ENCODE data around the gene HIPK1. TPM values are rescaled to one million over a fixed set of nuclear protein-coding genes. Genes with fewer than 3 reads are reported as not detected.
A peak's percentile ranks its signal among the peaks of the same experiment; 100 is the strongest.

Gene HIPK1
- total and polyA plus RNA-seq, 8 donors: 38.7 to 77.4 (median 45.4) TPM

- H3K4me3 ChIP-seq: no peak overlapping the region
- H3K36me3 ChIP-seq: peaks cover 0 to 59% of the 10 kb centered on the region in 2 donors
- intact Hi-C loops (cut with DNase I): no loop called here
- H3K27ac ChIP-seq: no peak overlapping the region
- H3K9me3 ChIP-seq: no peaks in the 10 kb centered on the region
- DNase-seq (no peak), ATAC-seq (no peak)
- TF ChIP-seq CTCF (IDR thresholded peaks at IDR 0.05): no peak
- no peaks in the 10 kb centered on the region for H3K27me3 ChIP-seq
- peaks cover 0 to 11% of the 10 kb centered on the region in 2 donors for H3K4me1 ChIP-seq
Measured at GRCh38 chr1:113895961-113896360, 33.2 kb upstream of the HIPK1 start.

GRCh38 chr1:113898241-113898814 is 30.8 kb upstream of the HIPK1 start:
- no peak for TF ChIP-seq CTCF (IDR thresholded peaks at IDR 0.05)
- Histone ChIP-seq H3K36me3 (peaks cover 0 to 59% of the 10 kb centered on the region in 2 donors), H3K4me1 (peaks cover 0 to 35% of the 10 kb centered on the region in 2 donors), H3K9me3 (no peaks in the 10 kb centered on the region), H3K27ac (no peak overlapping the region), H3K4me3 (no peak overlapping the region), H3K27me3 (no peaks in the 10 kb centered on the region)
- intact Hi-C loops (cut with DNase I): no loop called here
- ATAC-seq: no peak
- no peak for DNase-seq

GRCh38 chr1:113899111-113899510 is 30.0 kb upstream of the HIPK1 start:
- Histone ChIP-seq H3K4me3 (no peak overlapping the region), H3K36me3 (peaks cover 0 to 59% of the 10 kb centered on the region in 2 donors), H3K27me3 (no peaks in the 10 kb centered on the region), H3K27ac (peak overlapping the region in 1 of 2 donors; percentile 30), H3K9me3 (no peaks in the 10 kb centered on the region), H3K4me1 (peaks cover 6 to 42% of the 10 kb centered on the region in 2 donors)
- no peak for TF ChIP-seq CTCF (IDR thresholded peaks at IDR 0.05)
- DNase-seq: peak in 2 of 4 donors; percentile 15 to 31
- no peak for ATAC-seq
- intact Hi-C loops (cut with DNase I): no loop called here

- no peak for ATAC-seq
- intact Hi-C loops (cut with DNase I): loop anchor here in 1 of 2 donors (5.0 kb wide), 1 partner anchor 54 kb away; no protein-coding TSS in a partner anchor
- TF ChIP-seq CTCF (IDR thresholded peaks at IDR 0.05): no peak
- H3K4me1 ChIP-seq: peaks cover 12 to 51% of the 10 kb centered on the region in 2 donors
- no peaks in the 10 kb centered on the region for H3K9me3 ChIP-seq
- H3K36me3 ChIP-seq: peaks cover 0 to 45% of the 10 kb centered on the region in 2 donors
- H3K27ac ChIP-seq: peak overlapping the region in 1 of 2 donors; percentile 63
- H3K27me3 ChIP-seq: no peaks in the 10 kb centered on the region
- no peak for DNase-seq
- no peak overlapping the region for H3K4me3 ChIP-seq
Measured at GRCh38 chr1:113901191-113901590, 27.9 kb upstream of the HIPK1 start.

GRCh38 chr1:113903501-113904292 is 25.4 kb upstream of the HIPK1 start:
- H3K4me3 ChIP-seq: peak overlapping the region; percentile 77 to 79
- no peaks in the 10 kb centered on the region for H3K9me3 ChIP-seq
- peak overlapping the region; percentile 94 to 96 for H3K27ac ChIP-seq
- intact Hi-C loops (cut with DNase I): loop anchor here in 1 of 2 donors (5.0 kb wide), 1 partner anchor 56 kb away; no protein-coding TSS in a partner anchor
- no peak for TF ChIP-seq CTCF (IDR thresholded peaks at IDR 0.05)
- ATAC-seq (no peak), DNase-seq (no peak)
- peaks cover 12 to 51% of the 10 kb centered on the region in 2 donors for H3K4me1 ChIP-seq
- no peaks in the 10 kb centered on the region for H3K27me3 ChIP-seq
- H3K36me3 ChIP-seq: peaks cover 0 to 37% of the 10 kb centered on the region in 2 donors
